GM08714 (cell line): ENCODE data around the gene LAMC1.

Experiments used
- H3K4me3 ChIP-seq: fragments of 200-500 bp; sonication (Bioruptor generic); 2 replicates; pipeline ENCODE4 v1.5.1; 2014; ENCODE audit warnings: mild to moderate bottlenecking, low read length, inconsistent platforms
- ZNF274 ChIP-seq: IDR thresholded peaks from 2 replicates; pipeline ENCODE4 v1.6.1; 2012; ENCODE audit warnings: mild to moderate bottlenecking, low read depth, low read length

The LAMC1 gene

DNA sequence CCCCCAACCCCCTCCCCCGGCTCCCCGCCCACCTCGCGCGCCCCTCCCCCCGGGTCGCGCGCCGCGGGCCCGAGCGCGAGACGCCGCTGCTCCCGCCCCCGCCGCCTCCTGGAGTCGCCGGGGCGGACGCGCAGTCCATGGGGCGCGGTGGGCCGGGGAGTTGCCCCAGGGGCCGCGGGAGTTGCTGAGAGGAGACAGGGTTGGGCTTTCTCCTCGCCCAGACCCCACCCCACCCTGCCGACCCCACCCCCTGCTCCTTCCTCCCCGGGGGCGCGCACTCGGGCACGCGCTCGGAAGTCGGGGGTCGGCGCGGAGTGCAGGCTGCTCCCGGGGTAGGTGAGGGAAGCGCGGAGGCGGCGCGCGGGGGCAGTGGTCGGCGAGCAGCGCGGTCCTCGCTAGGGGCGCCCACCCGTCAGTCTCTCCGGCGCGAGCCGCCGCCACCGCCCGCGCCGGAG, at the start of gene LAMC1:
TSS of gene LAMC1 (plus strand) at position 275 of the 455 bp plus-strand sequence. CDS start 297 bp downstream, outside the sequence.
- H3K4me3 ChIP-seq = peak within 1 kb of the TSS; percentile 95
- no peak for TF ChIP-seq ZNF274

DNA sequence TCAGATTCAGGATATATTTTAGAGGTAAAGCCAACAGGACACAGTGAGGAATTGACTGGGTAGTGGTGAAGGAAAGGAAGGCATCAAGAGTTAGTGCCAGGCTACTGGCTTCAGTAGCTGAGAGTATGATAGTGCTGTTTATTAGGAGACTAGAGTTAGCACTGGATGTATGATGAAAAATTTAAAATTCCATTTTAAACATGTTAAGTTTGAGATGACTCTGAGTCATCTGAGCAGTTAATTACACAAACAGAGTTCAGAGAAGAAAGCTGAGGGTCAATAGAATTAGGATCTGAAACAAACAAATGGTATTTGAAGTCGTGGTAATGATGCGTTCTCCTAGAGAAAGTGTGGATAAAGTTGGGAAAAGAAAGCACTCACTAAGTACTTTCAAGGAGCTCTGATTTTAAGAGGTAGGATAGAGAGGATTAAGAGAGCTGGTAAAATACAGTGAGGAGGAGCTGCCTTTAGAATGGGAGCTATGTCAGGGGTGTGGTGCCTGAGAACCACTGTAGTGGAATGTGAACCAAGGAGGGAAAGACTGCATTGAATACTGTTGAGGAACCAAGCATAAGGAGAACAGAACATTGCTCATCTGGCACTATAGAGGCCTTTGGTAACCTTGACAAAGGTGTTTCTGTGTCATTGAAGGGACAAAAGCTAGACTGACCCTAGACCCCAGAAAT, 48.6 kb upstream of the LAMC1 start:
- H3K4me3 ChIP-seq = no peak overlapping the region
- no peak for TF ChIP-seq ZNF274

DNA sequence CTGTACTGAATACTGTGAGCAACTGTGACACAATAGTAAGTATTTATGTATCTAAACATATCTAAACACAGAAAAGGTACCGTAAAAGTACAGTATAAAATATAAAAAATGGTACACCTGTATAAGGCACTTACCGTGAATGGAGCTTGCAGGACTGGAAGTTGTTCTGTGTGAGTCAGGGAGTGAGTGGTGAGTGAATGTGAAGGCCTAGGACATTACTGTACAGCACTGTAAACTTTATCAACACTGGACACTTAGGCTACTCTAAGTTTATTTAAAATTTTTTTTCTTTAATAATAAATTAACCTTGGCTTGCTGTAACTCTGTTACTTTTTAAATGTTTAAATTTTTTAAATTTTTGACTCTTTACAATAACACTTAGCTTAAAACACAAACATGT, 45.7 kb upstream of the LAMC1 start:
- TF ChIP-seq ZNF274 = no peak
- H3K4me3 ChIP-seq = no peak overlapping the region

DNA sequence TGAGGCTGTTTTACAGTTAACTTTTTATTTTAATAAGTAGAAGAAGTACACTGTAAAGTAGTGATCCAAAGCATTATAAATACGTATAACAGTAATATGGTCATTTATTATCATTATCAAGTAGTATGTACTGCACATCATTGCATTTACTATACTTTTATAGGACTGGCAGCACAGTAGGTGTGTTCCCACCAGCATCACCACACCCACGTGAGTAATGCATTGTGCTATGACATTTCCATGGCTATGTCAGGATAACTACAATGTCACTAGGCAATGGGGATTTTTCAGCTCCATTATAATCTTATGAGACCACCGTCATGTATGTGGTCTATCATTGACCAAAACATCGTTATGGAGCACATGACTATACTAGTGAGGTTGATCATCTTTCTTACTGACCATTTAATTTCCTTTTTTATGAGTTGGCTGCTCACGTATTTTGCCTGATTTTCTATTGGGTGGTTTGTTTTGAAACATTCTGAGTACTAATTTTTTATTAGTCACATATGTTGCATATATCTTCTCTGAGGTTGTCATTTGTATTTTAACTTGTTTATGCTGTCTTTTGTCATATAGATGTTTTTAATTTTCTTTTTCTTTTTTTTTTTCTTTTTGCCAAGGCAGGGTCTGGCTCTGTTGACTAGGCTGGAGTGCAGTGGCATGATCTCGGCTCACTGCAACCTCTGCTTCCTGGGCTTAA, 44.9 kb upstream of the LAMC1 start:
- no peak overlapping the region for H3K4me3 ChIP-seq
- no peak for TF ChIP-seq ZNF274

DNA sequence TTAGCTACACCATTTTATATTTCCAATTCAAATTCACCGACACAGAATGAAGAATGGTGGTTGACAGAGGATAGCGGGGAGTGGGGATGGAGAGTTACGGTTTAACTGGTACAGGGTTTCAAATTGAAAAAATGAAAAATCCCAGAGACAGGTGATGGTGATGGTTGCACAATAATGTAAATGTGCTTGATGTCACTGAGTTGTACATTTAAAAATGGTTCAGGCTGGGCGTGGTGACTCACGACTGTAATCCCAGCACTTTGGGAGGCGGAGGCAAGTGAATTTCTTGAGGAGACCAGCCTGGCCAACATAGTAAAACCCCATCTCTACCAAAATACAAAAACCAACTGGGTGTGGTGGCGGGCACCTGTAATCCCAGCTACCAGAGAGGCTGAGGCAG, 39.1 kb upstream of the LAMC1 start:
- TF ChIP-seq ZNF274 = no peak
- no peak overlapping the region for H3K4me3 ChIP-seq

DNA sequence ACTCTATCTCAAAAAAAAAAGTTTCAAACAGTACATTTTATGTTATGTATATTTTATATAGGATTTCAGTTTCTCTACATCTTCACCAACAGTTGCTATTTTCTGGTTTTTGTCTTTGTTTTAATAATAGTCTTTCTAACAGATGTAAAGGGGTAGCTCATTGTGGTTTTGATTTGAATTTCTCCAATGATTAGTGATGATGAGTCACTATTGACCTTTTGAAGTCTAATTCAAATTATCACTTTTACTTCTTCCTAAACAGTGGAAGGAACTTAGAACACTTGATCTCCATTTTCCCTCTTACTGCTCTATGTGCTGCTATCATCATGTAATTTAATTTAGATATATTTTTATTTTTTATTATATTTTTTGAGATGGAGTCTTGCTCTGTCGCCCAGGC, 38.6 kb upstream of the LAMC1 start:
- no peak for TF ChIP-seq ZNF274
- H3K4me3 ChIP-seq = no peak overlapping the region

DNA sequence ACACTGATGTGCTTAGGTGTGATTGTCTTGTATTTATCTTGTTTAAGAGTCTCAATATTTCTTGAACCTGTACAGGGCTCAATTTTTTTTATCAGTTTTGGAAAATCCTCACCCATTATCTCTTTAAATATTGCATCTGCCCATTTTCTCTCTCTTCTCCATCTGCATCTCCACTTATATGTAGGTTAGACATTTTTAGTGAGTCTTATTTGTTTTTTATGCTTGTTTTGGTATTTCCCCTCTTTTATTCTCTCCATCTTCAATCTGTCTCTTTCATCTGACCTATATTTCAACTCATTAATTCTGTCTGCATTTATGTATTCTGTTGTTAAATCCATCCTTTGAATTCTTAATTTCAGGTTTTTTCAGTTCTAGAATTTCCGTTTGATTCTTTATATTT, 37.3 kb upstream of the LAMC1 start:
- TF ChIP-seq ZNF274 = no peak
- no peak overlapping the region for H3K4me3 ChIP-seq

DNA sequence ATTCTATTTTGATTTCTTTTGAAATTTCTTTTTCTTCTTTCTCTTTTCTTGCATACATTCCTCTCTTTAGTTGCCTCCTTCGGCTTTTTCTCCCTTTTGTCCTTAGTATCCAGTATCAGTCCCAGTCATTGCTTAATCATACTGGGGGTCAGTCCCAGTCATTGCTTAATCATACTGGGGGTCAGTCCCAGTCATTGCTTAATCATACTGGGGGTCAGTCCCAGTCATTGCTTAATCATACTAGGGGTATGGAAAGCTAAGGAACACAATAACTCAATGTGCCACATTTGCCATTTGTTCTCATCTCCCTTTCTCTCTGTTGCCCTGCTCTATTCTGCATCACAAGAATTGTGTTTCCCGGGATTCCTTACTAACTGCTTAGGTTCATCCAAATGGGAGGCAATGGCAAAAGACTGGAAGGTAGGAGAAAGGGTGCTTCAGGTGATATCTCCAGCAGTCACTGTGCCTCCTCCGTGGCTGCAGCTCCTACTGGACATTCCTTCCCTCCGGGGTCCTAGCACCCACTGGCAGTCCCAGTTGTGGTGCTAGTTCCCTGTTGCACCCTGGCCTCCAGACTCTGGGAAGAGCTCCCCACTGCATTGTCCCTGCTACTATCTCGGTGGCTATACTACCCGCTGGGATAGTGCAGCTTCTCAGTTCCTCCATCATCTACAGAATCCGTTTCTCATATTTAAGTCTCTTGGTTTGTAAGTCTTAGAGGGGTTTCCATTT, 32.6 kb upstream of the LAMC1 start:
- no peak for TF ChIP-seq ZNF274
- no peak overlapping the region for H3K4me3 ChIP-seq

DNA sequence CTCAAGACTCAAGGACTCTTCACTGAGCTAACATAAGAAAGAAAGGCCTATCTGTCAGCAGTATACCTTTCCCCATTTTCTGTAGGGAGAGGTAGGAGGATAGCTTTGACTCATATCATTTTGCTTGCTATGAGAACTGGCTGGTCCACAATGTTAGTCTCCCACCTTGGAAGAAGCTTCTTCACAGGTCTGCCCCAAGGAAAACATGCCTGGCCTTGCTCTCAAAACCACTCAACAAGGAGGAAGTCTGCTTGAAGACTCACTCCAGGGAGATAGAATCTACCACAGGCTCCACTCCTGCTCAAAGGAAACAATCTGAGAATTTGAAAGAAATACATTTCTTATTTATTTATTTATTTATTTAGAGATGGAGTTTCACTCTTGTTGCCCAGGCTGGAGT, 29.5 kb upstream of the LAMC1 start:
- no peak overlapping the region for H3K4me3 ChIP-seq
- no peak for TF ChIP-seq ZNF274

DNA sequence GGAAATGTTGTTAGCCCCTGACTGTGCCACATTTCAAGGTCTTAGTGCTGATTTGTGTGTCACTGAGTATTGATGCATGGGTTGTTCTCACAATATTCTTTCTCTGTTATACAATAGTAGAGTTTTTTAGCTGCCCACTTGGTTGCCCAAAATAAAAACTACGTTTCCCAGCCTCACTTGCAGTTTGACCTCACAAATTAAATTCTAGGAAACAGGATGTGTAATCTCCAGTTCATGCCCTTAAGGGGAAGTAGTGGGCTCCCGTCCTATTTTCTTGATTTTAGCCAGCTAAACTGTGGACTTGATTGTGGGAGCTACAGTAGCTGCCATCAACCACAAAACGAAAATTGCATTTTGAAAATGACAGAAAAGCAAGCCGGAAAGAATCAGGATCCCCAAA, 27.3 kb upstream of the LAMC1 start:
- H3K4me3 ChIP-seq = no peak overlapping the region
- no peak for TF ChIP-seq ZNF274

DNA sequence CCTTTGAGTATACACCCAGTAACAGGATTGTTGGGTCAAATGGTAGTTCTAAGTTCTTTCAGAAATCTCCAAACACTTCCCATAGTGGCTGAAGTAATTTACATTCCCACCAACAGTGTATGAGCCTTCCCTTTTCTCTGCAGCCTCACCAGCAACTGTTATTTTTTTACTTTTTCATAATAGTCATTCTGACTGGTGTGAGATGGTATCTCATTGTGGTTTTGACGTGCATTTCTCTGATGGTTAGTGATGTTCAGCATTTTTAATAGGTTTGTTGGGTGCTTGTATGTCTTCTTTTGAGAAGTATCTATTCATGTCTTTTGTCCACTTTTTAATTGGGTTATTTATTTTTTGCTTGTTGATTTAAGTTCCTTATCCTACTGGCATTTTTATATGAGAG, 26.4 kb upstream of the LAMC1 start:
- no peak overlapping the region for H3K4me3 ChIP-seq
- TF ChIP-seq ZNF274 = no peak

DNA sequence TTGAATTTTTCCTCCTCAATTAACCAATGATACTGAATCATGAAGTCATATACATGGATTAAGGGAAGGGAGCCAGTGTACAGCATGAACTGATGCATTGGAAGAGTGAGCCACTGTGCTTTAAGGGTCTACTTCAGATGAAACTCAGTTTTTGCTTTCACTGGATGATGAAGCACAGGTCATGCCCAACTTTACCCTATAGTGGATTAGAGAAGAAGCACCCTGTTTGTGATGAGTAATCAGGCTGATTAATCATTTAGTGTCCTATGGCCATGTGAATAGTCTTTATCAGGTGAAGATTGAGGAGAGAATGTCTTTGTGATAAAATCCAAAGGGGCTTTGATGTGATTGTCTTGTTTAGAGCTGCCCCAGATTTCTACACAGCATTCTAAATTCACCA, 24.7 kb upstream of the LAMC1 start:
- H3K4me3 ChIP-seq = no peak overlapping the region
- no peak for TF ChIP-seq ZNF274

DNA sequence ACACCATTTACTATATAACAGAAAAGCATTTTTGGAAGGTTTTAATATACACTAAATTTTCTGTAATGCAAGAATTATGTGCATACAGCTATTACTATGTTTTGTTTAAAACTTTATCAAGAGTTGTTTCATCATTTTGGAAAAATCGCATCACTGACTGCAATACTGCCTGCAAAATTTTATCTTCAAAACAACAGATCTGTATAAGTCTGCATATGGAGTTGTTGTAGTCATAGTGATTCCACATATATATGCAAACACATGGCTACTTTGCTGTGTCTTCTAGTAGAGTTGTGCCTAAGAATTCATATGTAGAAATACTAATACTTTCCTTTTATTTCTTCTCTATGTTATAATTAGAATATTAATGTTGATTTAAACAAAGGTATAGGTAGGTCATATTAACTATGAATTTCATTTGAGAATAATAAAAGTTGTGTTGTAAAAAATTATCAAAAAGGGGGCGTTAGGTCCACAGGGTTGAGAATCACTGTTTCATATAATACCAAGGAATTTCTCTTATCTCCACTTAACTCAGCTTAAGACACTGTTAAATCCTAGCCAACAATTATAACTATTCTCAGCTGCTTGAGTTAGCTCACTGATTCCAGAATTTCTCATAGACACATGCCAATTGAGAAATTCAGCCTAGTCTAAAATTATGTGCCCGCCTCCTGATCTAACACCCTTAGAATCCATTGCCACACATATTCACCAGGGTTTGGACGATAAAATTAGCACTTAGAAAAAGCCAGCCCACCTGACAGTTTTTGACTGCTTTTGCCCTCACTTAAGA, 22.9 kb upstream of the LAMC1 start:
- no peak for TF ChIP-seq ZNF274

DNA sequence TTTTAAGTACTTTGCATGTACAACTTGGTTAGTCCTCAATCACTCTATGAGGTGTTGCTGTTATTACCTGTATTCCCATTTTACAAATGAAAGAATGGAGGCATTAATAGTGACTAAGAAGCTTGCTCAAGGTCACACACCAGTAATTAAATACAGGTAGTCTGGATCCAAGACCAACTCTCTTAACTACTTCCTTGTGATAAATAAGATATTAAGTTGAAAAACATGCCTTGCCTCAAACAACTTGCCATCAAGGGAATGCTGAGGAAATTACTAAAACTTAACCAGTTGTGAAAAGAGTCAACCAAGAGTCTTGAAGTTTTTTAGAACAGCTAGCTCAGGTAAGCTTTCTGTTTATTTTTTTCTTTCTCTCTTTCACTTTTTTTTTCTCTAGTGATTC, 21.0 kb upstream of the LAMC1 start:
- H3K4me3 ChIP-seq = no peak overlapping the region
- TF ChIP-seq ZNF274 = no peak

More for the DNA sequence above, 22.9 kb upstream of the LAMC1 start:
- H3K4me3 ChIP-seq = no peak overlapping the region

DNA sequence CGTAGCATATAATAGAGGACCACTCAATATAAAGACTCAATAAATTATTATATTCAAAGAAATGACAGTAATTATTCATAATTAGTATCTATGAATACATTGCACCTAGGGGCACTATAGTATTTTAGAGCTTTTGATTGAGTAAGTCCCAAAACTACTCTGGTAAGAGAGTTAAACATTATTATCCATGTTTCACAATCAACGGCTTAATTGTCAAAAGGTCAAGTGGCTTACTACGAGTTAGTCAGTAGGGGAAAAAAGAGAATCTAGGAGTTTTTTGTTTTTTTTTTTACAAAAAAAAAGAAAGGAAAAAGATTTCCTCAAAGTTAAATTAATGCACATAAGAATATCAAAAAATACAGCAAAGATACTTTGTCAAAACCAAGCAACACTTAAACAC, 20.4 kb upstream of the LAMC1 start:
- TF ChIP-seq ZNF274 = no peak
- no peak overlapping the region for H3K4me3 ChIP-seq
